Renal cortical epithelial cell (primary cell): ENCODE data around the gene ACOXL. TPM values are rescaled to one million over a fixed set of nuclear protein-coding genes. Genes with fewer than 3 reads are reported as not detected.

Experiments
- DNase-seq: peaks from one replicate; pipeline ENCODE4 v3.0.0-alpha.2; 2011; ENCODE audit warnings: low read depth
- total RNA-seq: library from RNA; depleted of rRNA; stranded (reverse); fragments of >200 nt; gene quantifications from 2 replicates; pipeline ENCODE4 v1.2.3, GENCODE V29; 2014

Gene ACOXL
- total RNA-seq, 1 donor from 2014 or later: not detected

DNA sequence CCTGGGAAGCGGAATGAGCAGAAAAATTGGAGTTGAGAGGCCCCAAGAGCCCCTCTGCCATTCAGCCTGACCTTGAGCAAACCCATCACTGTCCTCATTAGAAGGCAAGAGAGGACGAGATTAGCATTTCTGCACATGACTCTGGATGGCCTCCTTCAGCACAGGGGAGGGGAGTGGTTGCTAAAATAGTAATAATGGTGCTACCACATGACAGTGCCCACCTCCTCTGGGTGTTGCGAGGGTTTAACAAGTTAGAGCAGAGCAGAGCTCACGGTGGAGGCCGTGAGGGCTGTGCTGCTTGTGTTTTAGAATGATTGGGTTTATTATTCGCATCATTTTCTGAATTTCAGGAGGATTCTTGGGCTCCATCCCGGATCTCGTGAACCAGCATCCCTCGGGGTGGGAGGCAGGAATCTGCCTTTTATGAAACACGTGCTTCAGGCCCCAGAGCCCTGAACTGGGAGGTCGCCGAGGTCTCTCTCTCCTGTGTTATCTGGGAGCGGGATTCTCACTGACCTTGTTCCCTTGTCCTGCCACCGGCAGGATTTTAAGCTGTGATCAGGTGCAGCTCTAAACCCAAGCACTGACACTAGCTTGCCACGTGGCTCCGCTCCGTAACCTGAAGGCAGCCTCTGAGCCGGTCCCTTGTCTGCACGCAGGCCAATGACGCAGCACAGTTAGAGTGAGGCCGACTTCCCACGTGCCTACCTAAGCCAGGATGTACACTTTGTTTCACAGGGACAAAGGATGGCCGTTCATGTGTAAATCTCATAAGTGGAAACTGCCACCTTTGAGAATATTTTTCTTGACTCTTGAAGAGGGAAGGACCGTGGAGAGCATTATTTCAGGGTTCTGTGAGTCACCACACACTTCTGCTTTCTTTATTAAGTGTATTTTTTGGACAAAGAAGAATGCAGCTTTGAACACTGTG lies 142.3 kb downstream of the ACOXL start:
- no peak for DNase-seq

DNA sequence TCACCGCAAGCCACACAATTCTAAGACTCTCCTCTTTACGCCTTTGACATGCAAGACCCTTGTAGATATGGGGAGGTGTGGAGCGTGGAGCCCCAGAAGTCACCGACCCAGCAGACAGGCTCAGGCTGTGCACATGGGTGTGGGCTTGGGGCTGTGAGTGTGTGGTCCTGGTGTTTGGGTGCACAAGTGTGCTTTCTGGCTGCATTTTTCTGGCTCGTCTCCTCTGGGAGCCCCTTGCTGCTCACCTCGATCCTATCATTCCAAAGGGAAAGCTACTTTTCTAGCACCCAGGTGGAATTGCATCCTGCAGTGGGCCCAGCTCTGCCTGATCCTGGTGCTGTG lies 143.0 kb downstream of the ACOXL start:
- DNase-seq: no peak

DNA sequence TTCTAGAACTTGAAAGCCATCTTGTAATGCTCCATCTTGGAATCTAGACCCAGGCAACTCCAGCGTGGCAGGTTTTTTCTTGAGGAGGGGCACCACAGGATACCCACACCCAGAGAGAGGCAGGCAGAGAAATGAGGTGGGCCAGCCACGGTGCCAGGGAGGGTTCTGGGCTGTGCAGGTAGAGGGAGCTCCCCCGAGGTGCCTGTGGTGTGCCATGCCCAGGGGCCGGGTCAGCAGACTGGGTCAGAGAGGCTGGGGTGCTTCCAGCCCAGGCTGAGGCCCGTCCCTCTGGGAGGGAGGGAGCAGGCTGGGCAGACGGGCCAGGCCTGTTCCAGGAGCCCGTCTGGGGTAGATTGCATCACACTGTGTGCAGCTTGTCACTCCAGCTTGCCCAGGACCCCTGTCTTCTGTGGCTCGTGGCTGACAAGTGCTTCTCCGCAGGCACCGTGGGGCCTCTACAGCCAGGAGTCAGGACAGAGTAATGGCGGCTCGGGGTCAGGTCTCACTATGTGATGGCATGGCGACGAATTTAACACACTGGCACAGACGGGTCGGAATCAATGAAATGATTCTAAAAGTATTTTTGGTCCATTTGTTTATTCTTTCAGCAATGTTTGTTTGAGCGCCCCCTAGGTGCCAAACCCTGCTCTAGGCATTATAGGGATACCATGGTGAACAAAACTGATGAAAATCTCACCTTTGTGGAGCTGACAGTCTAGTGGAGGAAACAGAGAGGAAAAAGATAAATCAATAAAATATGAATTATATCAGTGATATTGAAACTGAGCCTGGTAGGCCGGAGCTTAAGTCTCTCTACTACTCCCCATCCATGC lies 144.0 kb downstream of the ACOXL start:
- DNase-seq: no peak

DNA sequence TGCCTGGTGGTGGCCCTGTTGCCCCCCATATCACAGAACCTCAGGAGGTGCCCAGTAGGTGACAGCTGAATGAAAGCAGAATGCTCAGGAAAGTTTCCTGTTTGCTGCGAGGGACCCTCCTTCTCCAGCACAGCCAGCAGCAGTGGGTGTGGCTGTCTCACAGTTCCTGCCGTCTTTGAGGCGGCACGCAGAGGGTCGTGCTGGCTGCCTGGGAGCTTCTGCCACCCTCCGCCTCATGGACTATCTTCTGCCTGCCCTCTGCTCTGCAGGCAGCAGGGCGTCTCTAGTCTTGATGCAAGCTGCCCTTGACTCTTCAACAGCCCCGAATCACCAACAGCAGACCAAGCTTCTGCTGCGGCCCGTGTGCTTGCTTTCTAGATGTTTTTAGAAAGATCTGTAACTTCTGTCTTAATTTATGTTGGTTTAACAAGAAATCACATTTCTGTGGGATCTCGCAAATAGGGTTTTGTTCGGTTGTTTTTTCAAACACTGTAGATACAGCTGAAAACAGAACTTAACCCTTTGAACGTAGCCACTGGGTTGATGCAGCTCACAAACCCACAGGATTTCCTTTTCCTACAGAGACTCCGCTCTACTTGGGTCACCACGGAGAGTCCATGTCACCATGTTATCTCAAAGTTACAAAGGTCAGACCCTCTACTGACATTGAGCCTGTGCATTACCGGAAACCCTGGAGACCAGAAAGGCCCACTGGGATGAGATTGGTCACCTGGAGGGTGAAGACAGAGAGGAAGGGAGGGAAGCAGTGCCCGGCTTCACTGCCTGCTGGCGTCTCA lies 144.9 kb downstream of the ACOXL start:
- no peak for DNase-seq

DNA sequence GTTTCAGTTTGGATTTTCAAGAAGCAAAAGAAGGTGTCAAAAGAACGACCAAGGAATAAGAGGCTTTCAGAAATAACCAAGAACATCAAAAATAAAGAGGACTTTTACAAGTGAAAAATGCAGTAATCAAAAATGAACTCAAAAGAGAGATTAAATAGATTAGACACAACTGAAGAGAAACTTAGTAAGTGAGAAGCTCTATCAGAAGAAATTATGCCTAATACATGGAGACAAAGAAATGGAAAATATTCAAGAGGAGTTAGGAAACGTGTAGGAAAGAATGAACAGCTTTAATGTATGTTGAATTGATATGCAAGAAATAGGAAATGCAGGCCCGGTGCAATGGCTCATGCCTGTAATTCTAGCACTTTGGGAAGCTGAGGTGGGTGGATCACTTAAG lies 145.8 kb downstream of the ACOXL start:
- DNase-seq: no peak

DNA sequence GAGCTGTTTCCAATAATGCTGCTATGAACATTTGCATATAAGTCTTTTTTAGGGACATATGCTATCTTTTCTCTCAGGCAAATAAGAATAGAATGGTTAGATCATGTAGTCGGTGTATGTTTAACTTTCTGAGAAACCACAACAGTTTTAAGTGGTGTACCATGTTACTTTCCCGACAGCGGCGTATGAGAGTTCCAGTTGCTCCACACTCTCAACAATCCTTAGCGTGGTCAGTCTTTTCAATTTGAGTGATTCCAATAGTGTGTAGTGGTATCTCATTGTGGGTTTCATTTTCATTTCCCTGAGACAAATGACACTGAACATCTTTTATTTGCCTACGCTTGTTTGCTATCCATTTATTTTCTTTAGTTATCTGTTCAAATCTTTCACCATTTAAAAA lies 149.5 kb downstream of the ACOXL start:
- DNase-seq: no peak

DNA sequence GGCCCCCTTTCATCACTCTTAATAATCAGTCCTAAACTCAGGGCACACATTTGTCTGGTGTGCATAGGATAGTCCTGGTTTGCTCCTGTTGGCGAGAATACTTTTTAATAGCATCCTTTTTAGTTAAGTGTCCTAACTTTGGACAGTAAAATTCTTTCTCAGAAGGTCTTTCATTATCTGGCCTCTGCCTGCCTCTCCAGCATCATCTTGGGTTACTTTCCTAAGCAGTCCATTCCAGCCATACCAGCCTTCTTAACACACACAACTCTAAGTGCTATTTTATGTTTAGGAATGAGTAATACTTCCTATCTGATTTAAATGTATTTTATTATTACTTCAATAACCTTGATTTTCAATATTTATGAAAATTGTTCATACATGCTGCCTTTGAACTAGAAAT lies 151.0 kb downstream of the ACOXL start:
- DNase-seq: no peak

DNA sequence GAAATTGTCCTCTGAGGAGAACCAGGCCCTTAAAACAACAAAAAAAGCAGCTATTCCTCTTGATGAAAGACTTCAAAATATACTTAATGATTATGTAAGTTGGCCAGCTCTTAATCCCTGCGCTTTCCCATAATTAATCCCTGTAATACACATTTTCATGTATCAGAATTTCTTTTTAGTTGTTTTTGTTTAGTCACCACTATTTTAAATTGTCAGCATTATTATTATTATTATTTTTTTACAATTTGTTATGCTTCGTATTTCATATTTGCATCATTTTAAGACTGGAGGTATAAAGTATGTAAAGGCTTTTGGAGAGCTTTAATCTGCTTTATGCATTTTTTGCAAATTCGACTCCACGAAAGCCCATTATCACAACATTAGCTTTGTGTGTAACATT lies 152.9 kb downstream of the ACOXL start:
- DNase-seq: no peak

DNA sequence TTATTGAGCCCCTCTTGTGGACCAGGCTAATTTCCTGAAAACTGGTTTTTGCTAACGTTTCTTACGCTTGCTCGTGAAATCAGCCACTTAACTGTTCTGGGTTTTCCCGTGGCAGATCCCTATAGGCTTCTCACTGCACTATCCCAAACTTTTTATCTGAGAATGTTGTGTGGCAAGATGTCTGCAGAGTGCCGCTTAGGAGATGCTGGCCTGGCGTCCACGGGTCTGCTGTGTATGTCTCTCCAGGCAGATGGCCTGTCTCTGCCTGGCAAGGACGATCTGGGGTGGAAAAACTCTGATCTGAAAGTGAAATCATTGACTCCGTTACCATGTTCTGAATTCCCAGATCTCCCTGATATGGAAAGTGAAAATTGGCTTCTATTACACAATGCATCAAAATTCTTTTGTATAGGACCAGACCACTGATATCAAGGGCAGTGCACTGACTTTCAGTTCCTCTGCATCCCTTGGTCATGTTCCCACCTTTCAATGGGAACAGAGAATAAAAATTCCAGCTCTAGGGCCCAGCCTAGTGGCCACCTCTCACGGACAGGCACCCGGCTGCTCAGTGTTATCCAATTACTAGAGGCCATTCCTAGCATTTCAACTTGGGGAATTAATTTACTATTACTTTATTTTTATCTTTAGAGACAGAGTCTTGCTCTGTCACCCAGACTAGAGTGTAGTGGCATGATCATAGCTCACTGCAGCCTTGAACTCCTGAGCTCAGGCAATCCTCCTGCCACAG lies 154.6 kb downstream of the ACOXL start:
- no peak for DNase-seq

DNA sequence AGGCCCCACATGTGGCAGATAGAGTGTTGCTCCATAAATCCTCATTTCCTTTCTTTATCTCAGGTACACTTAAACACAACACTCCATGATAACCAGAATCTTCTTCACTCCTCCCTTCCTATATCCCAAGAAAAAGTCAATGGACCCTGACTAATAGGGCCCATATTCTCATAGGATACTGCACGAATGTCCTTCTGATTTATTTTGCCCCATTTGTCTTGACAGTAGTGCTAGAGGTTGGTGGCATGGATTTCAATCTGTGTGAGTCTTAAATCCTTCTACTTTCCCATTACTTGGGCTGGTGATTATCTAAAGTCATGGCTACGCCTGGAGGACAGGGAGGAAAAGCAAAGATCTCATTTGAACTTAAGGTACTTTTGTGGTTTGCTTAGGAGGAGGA lies 156.0 kb downstream of the ACOXL start:
- DNase-seq: no peak

DNA sequence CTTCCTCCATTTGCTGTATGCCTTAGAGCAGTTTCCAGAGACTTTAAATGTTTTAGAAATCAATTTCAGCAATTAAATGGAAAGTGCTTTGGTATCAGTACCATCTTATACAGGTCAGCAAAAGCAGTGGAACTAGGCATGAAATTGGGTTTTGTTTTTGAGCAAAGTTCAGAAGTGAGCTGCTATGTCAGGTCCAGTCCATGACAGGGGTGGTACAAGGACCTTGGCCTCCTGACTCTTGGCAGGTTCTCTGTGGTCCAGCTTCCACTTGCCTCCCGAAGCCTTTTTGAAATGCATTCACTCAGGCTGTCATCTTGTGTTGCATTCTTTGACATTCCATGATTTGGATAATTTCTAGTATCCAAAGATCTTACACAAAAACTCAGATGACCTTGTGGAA lies 159.3 kb downstream of the ACOXL start:
- DNase-seq: no peak

DNA sequence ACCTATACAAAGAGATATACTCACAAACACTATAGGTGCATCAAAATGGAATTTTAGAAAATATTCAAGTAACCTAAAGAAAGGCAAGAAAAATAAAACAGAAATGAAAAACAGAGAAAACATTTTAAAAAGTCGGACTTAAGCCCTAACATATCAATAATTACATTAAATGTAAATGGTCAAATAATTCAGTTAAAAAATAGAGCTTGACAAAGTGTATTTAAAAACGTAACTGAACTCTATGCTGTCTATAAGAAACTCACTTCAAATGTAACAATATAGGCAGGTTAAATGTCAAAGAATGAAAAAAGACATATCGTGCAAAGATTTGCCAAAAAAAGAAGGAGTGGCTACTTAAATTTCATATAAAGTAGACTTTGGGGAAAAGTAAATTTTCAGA lies 163.9 kb downstream of the ACOXL start:
- DNase-seq: no peak

DNA sequence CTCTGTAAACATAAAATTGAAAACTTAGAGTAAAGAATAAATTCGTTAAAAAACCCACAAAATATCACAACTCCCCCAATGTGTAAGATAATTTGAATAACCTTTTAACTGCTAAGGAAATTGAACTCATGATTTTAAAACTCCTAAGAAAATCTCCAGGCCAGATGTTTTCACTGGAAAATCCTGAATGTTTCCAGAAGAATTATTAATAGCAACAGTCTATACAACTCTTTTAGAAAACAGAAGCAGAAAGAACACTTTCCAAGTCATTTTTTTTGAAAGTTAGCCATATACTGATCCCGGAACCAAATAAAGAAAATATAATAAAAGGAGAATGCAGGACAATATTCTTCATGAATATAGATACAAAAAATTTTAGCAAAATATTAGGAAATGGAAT lies 165.6 kb downstream of the ACOXL start:
- DNase-seq: no peak

DNA sequence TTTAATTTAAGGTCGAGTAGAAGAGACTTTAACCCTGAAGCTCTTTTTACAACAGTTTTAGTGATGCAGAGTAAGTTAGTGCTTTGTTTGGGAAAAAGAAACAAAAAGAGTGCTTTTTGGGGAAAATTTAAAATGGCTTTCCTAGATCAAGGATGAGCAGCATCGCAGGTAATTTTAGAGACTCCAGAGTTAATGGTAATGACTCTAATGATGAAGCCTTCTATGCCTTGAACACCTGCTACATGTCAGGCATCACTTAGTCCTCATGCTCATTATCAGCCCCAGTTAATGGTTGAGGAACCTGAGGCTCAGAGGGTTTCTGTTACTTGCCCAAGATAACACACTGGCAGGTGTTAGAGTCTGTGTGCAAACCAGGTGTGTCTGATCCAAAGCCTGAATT lies 167.8 kb downstream of the ACOXL start:
- DNase-seq: no peak

DNA sequence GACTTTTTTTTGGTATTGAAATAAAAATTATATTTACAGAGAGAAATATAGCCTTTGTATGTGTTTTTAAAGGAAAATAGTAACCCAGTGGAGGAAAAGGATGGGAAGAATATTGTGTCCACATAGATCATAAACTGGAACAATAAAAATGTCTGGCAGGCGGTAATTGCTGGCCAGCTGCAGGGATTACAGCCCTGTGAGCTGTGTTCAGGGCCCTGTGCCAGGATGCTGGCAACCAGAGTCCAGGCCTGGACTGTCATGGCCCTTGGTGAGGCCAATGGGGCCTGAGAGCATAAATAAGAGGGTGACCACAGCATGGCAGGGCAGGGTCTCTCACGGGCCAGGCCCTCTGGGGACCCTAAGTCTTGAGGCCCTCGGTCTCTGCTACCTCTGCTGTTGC lies 171.2 kb downstream of the ACOXL start:
- DNase-seq: no peak

DNA sequence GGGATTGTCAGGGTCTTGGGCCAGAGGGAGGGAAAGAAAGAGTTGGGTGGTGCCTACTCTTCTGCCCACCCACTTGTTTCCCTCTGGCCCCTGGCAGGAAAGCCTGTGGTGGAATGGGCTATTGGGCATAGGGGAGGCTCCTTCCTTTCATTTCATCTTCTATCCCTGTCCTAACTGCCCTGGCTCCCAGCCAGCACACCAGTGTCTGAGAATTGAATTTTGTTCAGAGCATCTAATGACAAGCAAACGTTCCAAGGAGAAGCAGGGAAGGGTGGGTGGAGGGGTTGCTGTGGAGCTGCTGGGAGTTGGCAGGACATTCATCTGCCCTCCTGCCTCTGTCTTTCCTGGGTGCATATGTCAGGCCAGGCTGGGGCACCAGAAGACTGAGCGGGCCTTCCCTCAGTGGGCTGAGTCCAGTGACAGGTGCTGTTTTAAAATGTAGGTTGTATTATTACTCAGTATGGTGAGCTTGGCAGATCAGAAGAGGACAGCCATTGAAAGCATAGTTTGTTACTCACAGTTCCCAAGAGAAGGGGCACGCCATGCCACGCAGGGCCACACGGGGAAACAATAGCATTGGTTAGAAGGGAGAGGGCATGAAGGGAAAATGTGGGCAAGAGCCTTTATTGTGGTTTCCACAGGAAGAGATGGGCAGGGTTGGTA lies 171.9 kb downstream of the ACOXL start:
- DNase-seq: no peak

DNA sequence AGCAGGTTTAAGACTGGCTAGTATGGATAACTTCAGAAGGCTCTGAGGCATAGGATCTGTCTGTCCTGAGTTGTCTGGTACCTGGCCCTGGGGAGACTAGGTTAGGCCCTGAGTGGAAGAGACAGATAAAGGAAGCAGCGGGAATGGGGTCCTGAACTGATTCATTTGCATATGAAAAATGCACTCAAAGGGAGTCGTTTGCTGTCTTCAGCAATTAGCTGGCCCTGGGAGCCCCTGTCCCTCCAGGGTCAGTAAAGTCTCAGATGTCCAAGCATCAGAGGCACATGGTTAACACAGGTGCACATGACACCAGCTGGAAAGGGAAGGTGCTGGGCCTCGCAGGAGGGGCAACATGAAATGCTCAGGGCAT lies 172.4 kb downstream of the ACOXL start:
- no peak for DNase-seq

DNA sequence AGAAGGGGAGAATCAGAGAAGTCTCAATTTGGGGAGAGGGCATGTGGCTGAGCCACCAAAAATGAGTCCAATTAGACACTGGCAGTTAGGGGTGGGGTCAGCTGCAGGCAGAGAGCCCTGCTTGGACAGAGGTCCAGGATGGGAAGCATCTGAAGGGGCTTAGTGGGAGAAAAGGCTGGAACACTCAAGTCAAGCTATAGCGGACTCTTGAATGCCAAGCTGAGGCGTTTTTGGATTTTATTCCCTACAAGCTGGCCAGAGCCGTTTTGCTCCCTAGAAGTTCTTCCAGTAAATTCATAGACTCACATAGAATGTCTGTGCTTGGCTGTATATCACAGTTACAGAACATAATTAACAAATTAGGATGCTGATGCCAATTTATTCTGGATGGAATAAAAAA lies 172.8 kb downstream of the ACOXL start:
- DNase-seq: no peak

DNA sequence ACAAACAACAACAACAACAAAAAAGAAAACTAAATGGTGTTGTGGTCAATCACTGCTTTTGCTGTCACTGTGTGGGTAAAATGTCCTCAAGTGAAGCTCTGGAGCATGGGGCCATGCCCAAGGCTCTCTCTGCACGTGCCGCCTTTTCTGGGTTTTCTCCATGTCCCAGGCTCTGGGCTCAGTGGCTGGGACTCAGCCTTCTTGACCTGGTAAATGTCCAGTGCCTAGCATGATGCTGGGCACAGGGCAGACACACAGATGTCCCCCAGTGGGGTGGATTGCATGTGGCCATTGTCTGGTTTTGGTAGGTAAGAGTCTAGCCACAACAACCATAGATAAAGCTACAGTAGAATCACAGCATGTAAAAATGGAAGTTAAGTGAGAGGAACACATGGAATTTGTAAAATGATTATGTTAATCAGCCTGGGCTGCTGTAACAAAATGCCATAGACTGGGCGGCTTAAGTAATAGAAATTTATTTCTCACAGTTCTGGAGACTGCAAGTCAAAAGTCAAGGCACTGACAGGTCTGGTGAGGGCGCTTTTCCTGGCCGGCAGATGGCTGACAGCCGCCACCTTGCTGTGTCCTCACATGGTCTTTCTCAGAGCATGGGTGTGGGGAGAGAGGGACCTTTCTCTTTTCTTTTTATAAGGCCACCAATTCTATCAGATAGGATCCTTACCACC lies 174.4 kb downstream of the ACOXL start:
- DNase-seq: no peak

DNA sequence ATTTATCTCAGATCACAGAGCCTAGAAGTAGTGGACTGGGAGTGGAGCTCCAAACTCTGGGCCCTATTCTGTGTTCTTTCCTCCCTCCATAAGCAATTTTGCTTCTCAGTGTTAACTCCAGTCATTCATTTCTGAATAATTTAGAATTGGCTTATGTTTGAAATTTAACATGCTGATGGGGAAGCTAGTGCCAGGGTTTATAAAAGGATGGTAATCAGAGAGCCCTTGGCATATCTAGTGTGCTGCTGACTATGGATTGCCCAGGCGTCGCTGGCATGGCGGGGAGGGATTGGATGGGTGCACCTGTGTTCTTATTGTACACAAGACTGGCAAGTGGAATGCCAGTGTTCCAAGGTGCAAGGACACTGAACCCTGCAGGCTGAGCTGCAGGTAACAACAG lies 177.1 kb downstream of the ACOXL start:
- no peak for DNase-seq

DNA sequence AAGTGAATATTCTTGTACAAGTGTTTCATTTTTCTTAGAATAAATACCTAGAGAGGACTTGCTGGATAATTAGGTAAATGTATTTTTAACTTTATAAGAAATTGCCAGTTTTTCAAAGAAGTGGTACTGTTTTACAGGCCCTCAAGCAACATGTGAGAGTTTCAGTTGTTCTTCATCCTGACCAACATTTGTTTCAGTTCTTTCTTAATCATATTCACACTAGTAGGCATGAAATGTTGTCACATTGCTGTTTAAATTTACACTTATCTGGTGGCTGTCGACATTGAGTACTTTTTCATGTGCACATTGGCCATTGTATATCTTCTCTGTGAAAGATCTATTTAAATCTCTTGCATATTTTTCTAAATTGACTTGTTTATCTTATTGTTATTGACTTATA lies 178.1 kb downstream of the ACOXL start:
- DNase-seq: no peak
